VCaP (cell line): Measurements from ENCODE around the gene RPAP2.
"Not testable (repeated sequence)": the region's sequence is repeated elsewhere in the genome, so short reads cannot be mapped to it uniquely, and the experiment has no call there.

ENCODE experiments used
- H3K27ac ChIP-seq: fragments of 450-650 bp; 2 replicates; pipeline ENCODE4 v1.5.1; 2017
- CTCF ChIP-seq: fragments of 450-650 bp; conservative IDR thresholded peaks from 2 replicates; pipeline ENCODE4 v1.5.1; 2017; ENCODE audit warnings: mild to moderate bottlenecking, moderate library complexity

The RPAP2 gene

DNA sequence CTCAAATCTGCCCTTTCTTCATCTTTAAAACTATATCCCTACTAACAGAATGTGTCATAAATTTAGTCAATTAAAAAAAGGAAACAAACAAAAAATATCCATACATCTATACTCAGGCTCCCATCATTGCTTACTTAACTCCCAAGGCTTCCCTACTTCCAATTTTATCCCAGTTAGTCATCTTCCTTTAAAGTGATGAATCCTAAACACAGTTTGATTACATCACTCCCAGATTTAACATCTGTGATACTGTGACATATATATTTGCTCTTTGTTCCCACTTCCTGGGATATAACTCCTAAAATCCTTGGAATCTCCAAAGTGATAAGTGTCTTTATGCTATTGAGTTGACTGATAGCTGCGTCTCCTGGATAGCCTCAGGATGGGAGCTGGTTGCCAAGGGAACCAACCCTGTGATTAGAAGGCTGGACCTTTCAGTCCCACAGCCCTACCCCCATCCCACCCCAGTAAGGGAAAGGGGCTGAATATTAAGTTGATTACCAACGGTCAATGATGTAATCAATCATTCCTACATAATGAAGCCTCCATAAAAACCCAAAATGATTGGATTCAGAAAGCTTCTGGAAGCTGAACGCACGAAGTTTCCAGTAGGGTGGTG is 21.6 kb upstream of the RPAP2 start:
- H3K27ac ChIP-seq, result no peak overlapping the region
- no peak for TF ChIP-seq CTCF

DNA sequence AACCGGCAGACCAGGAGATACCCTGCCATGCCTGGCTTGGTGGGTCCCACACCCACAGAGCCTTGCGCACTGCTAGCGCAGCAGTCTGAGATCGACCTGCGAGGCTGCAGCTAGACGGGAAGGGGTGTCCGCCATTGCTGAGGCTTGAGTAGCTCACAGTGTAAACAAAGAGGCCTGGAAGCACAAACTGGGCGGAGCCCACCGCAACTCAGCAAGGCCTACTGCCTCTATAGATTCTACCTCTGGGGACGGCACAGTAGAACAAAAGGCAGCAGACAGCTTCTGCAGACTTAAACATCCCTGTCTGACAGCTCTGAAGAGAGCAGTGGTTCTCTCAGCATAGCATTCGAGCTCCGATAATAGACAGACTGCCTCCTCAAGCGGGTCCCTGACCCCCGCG is 19.1 kb upstream of the RPAP2 start:
- not testable (repeated sequence) for H3K27ac ChIP-seq

- not testable (repeated sequence) for H3K27ac ChIP-seq
Observed at GRCh38 chr1:92281411-92281810, 17.4 kb upstream of the RPAP2 start.

- peak; percentile 88 for TF ChIP-seq CTCF
- H3K27ac ChIP-seq, result peak overlapping the region; percentile 61
Observed at GRCh38 chr1:92291372-92291999, 7.4 kb upstream of the RPAP2 start.

GRCh38 chr1:92298213-92298572 is 666 bp upstream of the RPAP2 start:
- peak; percentile 32 for TF ChIP-seq CTCF

GRCh38 chr1:92299477-92300150 is 755 bp downstream of the RPAP2 start:
- peak overlapping the region; percentile 92 for H3K27ac ChIP-seq
- TF ChIP-seq CTCF, result no peak

More at GRCh38 chr1:92298213-92298572, 666 bp upstream of the RPAP2 start:
- H3K27ac ChIP-seq, result peak overlapping the region; percentile 92

DNA sequence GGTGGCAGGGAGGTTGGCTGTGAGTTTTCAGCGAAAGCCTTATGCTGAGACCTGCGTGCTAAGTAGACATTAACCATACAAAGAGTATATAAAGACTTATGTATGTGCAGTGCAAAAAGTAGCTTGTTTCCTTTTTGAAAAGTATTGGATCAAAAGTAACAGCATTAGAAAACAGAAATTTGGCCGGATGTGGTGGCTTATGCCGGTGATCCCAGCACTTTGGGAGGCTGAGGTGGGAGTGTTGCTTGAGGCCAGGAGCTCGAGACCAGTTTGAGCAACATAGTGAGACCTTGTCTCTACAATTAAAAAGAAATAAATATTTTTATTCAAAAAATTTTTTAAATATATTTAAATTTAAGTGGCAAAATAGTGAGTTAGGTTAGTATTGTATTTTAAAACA is 2.2 kb downstream of the RPAP2 start:
- peak overlapping the region; percentile 92 for H3K27ac ChIP-seq
- TF ChIP-seq CTCF, result no peak

DNA sequence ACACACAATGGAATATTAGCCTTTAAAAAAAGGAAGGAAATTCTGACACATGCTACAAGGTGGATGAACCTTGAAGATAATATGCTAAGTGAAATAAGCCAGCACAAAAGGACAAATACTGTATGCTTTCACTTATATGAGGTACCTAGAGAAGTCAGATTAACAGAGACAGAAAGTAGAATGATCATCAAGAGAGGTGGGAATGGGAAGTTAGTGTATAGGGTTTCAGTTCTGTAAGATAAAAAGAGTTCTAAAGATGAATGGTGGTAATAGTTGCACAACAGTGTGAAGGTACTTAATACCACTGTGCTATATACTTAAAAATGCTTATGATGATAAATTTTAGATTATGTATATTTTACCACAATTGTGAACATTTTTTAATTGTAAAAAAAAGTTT is 7.2 kb downstream of the RPAP2 start:
- no peak for TF ChIP-seq CTCF

More for the DNA sequence above, 7.2 kb downstream of the RPAP2 start:
- no peak overlapping the region for H3K27ac ChIP-seq
